GM12878 (cell line): ENCODE results near the gene NOXA1. TPM values are rescaled to one million over a fixed set of nuclear protein-coding genes. Genes with fewer than 3 reads are reported as not detected.

Experiments
- ATAC-seq: fragments of 200-7000 bp; cut with Tn5 transposase; 3 replicates; pipeline ENCODE4 v1.9.1; 2020; ENCODE audit warnings: mild to moderate bottlenecking, moderate library complexity
- BruUV-seq: library from RNA; stranded (reverse); fragments of 400-500 nt; replicated peaks from 2 replicates; lab custom pipeline; 2021; lab: Mats Ljungman, UMichigan
- CTCF ChIA-PET: fragments of 300-600 bp; sonication (Branson Sonifier 250); formaldehyde crosslinking; extraction: SDS; loops from one replicate; lab custom pipeline; 2021; ENCODE audit warnings: inconsistent platforms; lab: Yijun Ruan, JAX
- POLR2A ChIA-PET: fragments of 350-600 bp; formaldehyde crosslinking; extraction: SDS; loops from one replicate; lab custom pipeline; 2021; ENCODE audit warnings: inconsistent platforms; lab: Charles Lee
- RAD21 ChIA-PET: fragments of 300-600 bp; sonication (Branson Sonifier 250); formaldehyde crosslinking; loops from one replicate; lab custom pipeline; 2023; ENCODE audit warnings: antibody characterized with exemption; ENCODE audit not compliant: unreplicated experiment; lab: Charles Lee
- SMC1A ChIA-PET: fragments of 300-600 bp; sonication (Branson Sonifier 250); formaldehyde crosslinking; loops from one replicate; lab custom pipeline; 2023; ENCODE audit not compliant: unreplicated experiment, uncharacterized antibody; lab: Charles Lee
- DNase-seq: peaks from one replicate; pipeline ENCODE4 v3.0.0-alpha.2; 2011; ENCODE audit warnings: low read depth, low spot score
- FAIRE-seq: peaks from 3 replicates; lab custom pipeline; 2011; peaks lifted over from hg19 to GRCh38; lab: Jason Lieb, UNC
- H2AFZ ChIP-seq: 2 replicates; pipeline ENCODE4 v1.6.0; 2011; ENCODE audit warnings: low read depth, low read length, control low read depth; ENCODE audit not compliant: control insufficient read depth
- H3K27ac ChIP-seq: 2 replicates; pipeline ENCODE4 v1.5.1; 2011; ENCODE audit warnings: control low read depth; ENCODE audit not compliant: control insufficient read depth, insufficient read depth
- H3K27me3 ChIP-seq, 2 experiments: replicated peaks in 1 of 2; 2 replicates each; pipeline versions ENCODE4 v1.6.0 to v1.6.1; 2011; ENCODE audit warnings: low read length in 1 of 2; ENCODE audit not compliant: control insufficient read depth in 2 of 2, insufficient read depth in 2 of 2
- H3K36me3 ChIP-seq, 2 experiments: 2 replicates each; pipeline ENCODE4 v1.5.1; 2011; ENCODE audit warnings: low read length in 1 of 2; ENCODE audit not compliant: control insufficient read depth in 2 of 2, insufficient read depth in 2 of 2
- H3K4me1 ChIP-seq: 2 replicates; pipeline ENCODE4 v1.6.1; 2011; ENCODE audit warnings: mild to moderate bottlenecking, low read length, moderate library complexity, mixed read lengths; ENCODE audit not compliant: control insufficient read depth, insufficient read depth
- H3K4me2 ChIP-seq: 2 replicates; pipeline ENCODE4 v1.6.0; 2011; ENCODE audit warnings: control low read depth; ENCODE audit not compliant: control insufficient read depth, insufficient read depth
- H3K4me3 ChIP-seq: fragments of 200-600 bp; sonication (generic); 2 replicates; pipeline ENCODE4 v1.5.1; 2016
- H3K79me2 ChIP-seq: 2 replicates; pipeline ENCODE4 v1.6.0; 2011; ENCODE audit warnings: low read length; ENCODE audit not compliant: control insufficient read depth, insufficient read depth
- H3K9ac ChIP-seq: 2 replicates; pipeline ENCODE4 v1.8.0; 2011; ENCODE audit warnings: low read length, control low read depth, mixed read lengths; ENCODE audit not compliant: control insufficient read depth, insufficient read depth
- H3K9me3 ChIP-seq: replicated peaks from 3 replicates; pipeline ENCODE4 v1.5.1; 2011; ENCODE audit warnings: mild to moderate bottlenecking, low read length; ENCODE audit not compliant: control insufficient read depth, insufficient read depth
- H4K20me1 ChIP-seq: 2 replicates; pipeline ENCODE4 v1.6.0; 2011; ENCODE audit not compliant: control insufficient read depth, insufficient read depth
- ATF3 ChIP-seq: IDR thresholded peaks from 2 replicates; pipeline ENCODE4 v1.6.1; 2011; ENCODE audit warnings: low read depth, mild to moderate bottlenecking, low read length, moderate library complexity, borderline replicate concordance; ENCODE audit errors: extremely low read depth
- CEBPB ChIP-seq, 2 experiments: fragments of 150-350 bp in 1 of 2; IDR thresholded peaks; 2 replicates each; pipeline ENCODE4 v1.6.1; 2012 to 2014; ENCODE audit warnings: low read depth in 2 of 2, low read length in 2 of 2, borderline replicate concordance in 1 of 2, inconsistent platforms in 1 of 2
- JUNB ChIP-seq: IDR thresholded peaks from 2 replicates; pipeline ENCODE4 v1.6.1; 2016; ENCODE audit warnings: antibody characterized with exemption, mild to moderate bottlenecking
- NFYB ChIP-seq: IDR thresholded peaks from 2 replicates; pipeline ENCODE4 v1.6.1; 2011; ENCODE audit warnings: low read depth, mild to moderate bottlenecking, low read length, improper control_type of control experiment, moderate library complexity; ENCODE audit not compliant: insufficient read depth
- NR2F1 ChIP-seq: fragments of 450-650 bp; conservative IDR thresholded peaks from 2 replicates; pipeline ENCODE4 v1.6.1; 2017; ENCODE audit warnings: mild to moderate bottlenecking
- RUNX3 ChIP-seq: IDR thresholded peaks from 2 replicates; pipeline ENCODE4 v1.6.1; 2012; ENCODE audit warnings: low read length, inconsistent platforms
- SPI1 ChIP-seq: IDR thresholded peaks from 2 replicates; pipeline ENCODE4 v1.6.1; 2011; ENCODE audit warnings: low read depth, mild to moderate bottlenecking, low read length, moderate library complexity, borderline replicate concordance; ENCODE audit not compliant: insufficient read depth
- SREBF2 ChIP-seq: IDR thresholded peaks from 2 replicates; pipeline ENCODE4 v1.6.1; 2012; ENCODE audit warnings: mild to moderate bottlenecking, low read length
- STAT3 ChIP-seq: IDR thresholded peaks from 2 replicates; pipeline ENCODE4 v1.6.1; 2011; ENCODE audit warnings: low read depth, low read length, improper control_type of control experiment
- USF2 ChIP-seq: IDR thresholded peaks from 2 replicates; pipeline ENCODE4 v1.6.1; 2011; ENCODE audit warnings: low read depth, low read length, improper control_type of control experiment, borderline replicate concordance
- ZNF217 ChIP-seq: fragments of 450-650 bp; IDR thresholded peaks from 2 replicates; pipeline ENCODE4 v1.6.1; 2017; ENCODE audit warnings: antibody characterized with exemption, mild to moderate bottlenecking
- WGBS: methylation state at CpG from one replicate; pipeline ENCODE4 v1.1.6; 2016; ENCODE audit warnings: low lambda C conversion rate; ENCODE audit not compliant: insufficient replicate concordance, insufficient coverage; ENCODE audit errors: missing lambda C conversion rate; 5-methylcytosine and 5-hydroxymethylcytosine counted together
- in situ Hi-C: fragments of 300-500 bp; cut with MboI; formaldehyde crosslinking; loops from 9 replicates; pipeline ENCODE4 v1.14.3; 2018; ENCODE audit warnings: mixed read lengths
- intact Hi-C: fragments of 100-400 bp; cut with micrococcal nuclease; formaldehyde crosslinking; loops from one replicate; pipeline ENCODE4 v1.14.2; 2022; ENCODE audit not compliant: unreplicated experiment
- polyA plus RNA-seq, 11 experiments: library from polyadenylated mRNA; depleted of rRNA in 4 of 11; unstranded in 6 of 11; stranded (reverse) in 5 of 11; fragments of >200 nt; fragmentation: Nextera tagmentation in 4 of 11; fragmentation: Illumina TruSeq in 1 of 11; extraction: Ambion mirVana in 4 of 11; extraction: Trizol in 1 of 11; gene quantifications; 1 replicate in 1 of 11; 2 replicates in 10 of 11; pipeline versions ENCODE4 v1.2.1 to v1.2.3, GENCODE V29; 2011 to 2016; ENCODE audit warnings: inconsistent platforms in 2 of 11, missing spikeins in 2 of 11, low read depth in 1 of 11
- total RNA-seq, 4 experiments: library from RNA; depleted of rRNA in 3 of 4; stranded (reverse); fragments of >200 nt in 3 of 4; fragmentation: Illumina TruSeq in 1 of 4; extraction: Trizol in 1 of 4; gene quantifications; 2 replicates each; pipeline versions ENCODE4 v1.2.1 to v1.2.3, GENCODE V29; 2013 to 2021
- TF ChIP-seq, protein P1 (sequence below): fragments of 450-650 bp; IDR thresholded peaks from 2 replicates; pipeline ENCODE4 v1.6.1; 2017; ENCODE audit warnings: borderline replicate concordance
- TF ChIP-seq, protein P2 (sequence below): fragments of 450-650 bp; IDR thresholded peaks from 2 replicates; pipeline ENCODE4 v1.6.1; 2017; ENCODE audit warnings: mild to moderate bottlenecking, moderate library complexity
- TF ChIP-seq, protein P3 (sequence below): fragments of 450-650 bp; conservative IDR thresholded peaks from 2 replicates; pipeline ENCODE4 v1.6.1; 2017; ENCODE audit warnings: mild to moderate bottlenecking, moderate library complexity

Gene NOXA1
- total and polyA plus RNA-seq, 10 of the 15 experiments (the other 5 are each of a cell fraction or from before 2014, with no cell fraction given), result 0.08 to 0.20 TPM; not detected in 8

DNA sequence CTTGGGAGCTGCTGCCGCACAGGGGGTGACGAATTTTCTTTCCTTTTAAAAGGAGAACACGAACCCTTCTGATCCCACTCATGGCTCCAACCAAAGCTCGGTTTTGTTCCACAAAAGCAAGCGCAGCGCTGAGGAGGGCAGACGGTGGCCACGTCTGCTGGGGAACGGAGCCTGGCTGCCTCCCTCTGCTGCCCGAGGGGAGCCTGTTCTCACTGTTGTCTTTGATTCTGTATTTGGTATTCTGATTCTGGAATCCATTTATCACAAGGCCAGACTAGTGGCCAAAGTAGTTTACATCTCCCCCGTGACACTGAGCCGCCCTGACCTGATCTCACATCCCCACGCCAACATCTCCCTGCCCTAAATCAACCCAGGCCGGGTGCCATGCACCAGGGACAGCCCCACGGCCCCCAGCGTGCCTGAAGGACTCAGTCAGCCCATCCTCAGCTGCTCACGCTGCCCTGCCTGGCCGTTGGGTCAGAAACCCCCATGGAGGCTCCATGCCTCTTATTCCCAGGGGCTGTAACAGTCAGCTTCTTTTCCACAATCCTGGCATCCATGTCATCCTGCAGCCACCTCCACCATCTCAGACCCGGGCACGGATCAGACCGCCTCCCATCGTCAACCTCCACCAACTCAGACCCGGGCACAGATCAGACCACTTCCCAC, 42.7 kb downstream of the NOXA1 start:
- no peak overlapping the region for H2AFZ ChIP-seq
- in situ Hi-C loops (no loop called here), intact Hi-C loops (loop anchor here (10.0 kb wide), 1 partner anchor 59 kb away; no protein-coding TSS in a partner anchor)
- H3K79me2 ChIP-seq, result no peaks in the 10 kb centered on the region
- BruUV-seq, result no TSS peak
- H3K4me3 ChIP-seq, result no peak overlapping the region
- SMC1A ChIA-PET, result no interaction called here
- DNase-seq, result no peak
- no peak for FAIRE-seq
- H3K27me3 ChIP-seq, result no peaks in the 10 kb centered on the region
- WGBS, result 50% methylated on average over 23 of the region's 23 CpGs
- ATAC-seq, result no peak
- H4K20me1 ChIP-seq, result no peaks in the 10 kb centered on the region
- no peaks in the 10 kb centered on the region for H3K36me3 ChIP-seq
- no peaks in the 10 kb centered on the region for H3K9me3 ChIP-seq
- POLR2A ChIA-PET, result no interaction called here
- RAD21 ChIA-PET, result no interaction called here
- H3K4me1 ChIP-seq, result peaks cover 14% of the 10 kb centered on the region; the same call in 1 of the 2 replicates
- H3K27ac ChIP-seq, result no peak overlapping the region
- CTCF ChIA-PET, result no interaction called here
- no peak overlapping the region for H3K9ac ChIP-seq
- H3K4me2 ChIP-seq, result no peak overlapping the region
- TF ChIP-seq, protein P1, sequence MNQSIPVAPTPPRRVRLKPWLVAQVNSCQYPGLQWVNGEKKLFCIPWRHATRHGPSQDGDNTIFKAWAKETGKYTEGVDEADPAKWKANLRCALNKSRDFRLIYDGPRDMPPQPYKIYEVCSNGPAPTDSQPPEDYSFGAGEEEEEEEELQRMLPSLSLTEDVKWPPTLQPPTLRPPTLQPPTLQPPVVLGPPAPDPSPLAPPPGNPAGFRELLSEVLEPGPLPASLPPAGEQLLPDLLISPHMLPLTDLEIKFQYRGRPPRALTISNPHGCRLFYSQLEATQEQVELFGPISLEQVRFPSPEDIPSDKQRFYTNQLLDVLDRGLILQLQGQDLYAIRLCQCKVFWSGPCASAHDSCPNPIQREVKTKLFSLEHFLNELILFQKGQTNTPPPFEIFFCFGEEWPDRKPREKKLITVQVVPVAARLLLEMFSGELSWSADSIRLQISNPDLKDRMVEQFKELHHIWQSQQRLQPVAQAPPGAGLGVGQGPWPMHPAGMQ, result no peak
- no peak for TF ChIP-seq CEBPB (IDR thresholded peaks at IDR 0.05; ENCODE audit: borderline replicate concordance in 1 of 2, low read depth in 2 of 2, low read length in 2 of 2)
- no peak for TF ChIP-seq SREBF2
- no peak for TF ChIP-seq USF2
- TF ChIP-seq, protein P2, sequence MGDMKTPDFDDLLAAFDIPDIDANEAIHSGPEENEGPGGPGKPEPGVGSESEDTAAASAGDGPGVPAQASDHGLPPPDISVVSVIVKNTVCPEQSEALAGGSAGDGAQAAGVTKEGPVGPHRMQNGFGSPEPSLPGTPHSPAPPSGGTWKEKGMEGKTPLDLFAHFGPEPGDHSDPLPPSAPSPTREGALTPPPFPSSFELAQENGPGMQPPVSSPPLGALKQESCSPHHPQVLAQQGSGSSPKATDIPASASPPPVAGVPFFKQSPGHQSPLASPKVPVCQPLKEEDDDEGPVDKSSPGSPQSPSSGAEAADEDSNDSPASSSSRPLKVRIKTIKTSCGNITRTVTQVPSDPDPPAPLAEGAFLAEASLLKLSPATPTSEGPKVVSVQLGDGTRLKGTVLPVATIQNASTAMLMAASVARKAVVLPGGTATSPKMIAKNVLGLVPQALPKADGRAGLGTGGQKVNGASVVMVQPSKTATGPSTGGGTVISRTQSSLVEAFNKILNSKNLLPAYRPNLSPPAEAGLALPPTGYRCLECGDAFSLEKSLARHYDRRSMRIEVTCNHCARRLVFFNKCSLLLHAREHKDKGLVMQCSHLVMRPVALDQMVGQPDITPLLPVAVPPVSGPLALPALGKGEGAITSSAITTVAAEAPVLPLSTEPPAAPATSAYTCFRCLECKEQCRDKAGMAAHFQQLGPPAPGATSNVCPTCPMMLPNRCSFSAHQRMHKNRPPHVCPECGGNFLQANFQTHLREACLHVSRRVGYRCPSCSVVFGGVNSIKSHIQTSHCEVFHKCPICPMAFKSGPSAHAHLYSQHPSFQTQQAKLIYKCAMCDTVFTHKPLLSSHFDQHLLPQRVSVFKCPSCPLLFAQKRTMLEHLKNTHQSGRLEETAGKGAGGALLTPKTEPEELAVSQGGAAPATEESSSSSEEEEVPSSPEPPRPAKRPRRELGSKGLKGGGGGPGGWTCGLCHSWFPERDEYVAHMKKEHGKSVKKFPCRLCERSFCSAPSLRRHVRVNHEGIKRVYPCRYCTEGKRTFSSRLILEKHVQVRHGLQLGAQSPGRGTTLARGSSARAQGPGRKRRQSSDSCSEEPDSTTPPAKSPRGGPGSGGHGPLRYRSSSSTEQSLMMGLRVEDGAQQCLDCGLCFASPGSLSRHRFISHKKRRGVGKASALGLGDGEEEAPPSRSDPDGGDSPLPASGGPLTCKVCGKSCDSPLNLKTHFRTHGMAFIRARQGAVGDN, result no peak
- no peak for TF ChIP-seq STAT3
- TF ChIP-seq ATF3, result no peak
- no peak for TF ChIP-seq JUNB
- no peak for TF ChIP-seq RUNX3
- TF ChIP-seq SPI1, result no peak
- TF ChIP-seq NR2F1, result no peak
- TF ChIP-seq, protein P3, sequence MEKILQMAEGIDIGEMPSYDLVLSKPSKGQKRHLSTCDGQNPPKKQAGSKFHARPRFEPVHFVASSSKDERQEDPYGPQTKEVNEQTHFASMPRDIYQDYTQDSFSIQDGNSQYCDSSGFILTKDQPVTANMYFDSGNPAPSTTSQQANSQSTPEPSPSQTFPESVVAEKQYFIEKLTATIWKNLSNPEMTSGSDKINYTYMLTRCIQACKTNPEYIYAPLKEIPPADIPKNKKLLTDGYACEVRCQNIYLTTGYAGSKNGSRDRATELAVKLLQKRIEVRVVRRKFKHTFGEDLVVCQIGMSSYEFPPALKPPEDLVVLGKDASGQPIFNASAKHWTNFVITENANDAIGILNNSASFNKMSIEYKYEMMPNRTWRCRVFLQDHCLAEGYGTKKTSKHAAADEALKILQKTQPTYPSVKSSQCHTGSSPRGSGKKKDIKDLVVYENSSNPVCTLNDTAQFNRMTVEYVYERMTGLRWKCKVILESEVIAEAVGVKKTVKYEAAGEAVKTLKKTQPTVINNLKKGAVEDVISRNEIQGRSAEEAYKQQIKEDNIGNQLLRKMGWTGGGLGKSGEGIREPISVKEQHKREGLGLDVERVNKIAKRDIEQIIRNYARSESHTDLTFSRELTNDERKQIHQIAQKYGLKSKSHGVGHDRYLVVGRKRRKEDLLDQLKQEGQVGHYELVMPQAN, result no peak
- no peak for TF ChIP-seq ZNF217
- no peak for TF ChIP-seq NFYB
